PC-3 (cell line): ENCODE measurements around the gene ERAL1. TPM values are rescaled to one million over a fixed set of nuclear protein-coding genes. Genes with fewer than 3 reads are reported as not detected.
A peak's percentile ranks its signal among the peaks of the same experiment; 100 is the strongest.
"Not testable (repeated sequence)": the region's sequence is repeated elsewhere in the genome, so short reads cannot be mapped to it uniquely, and the experiment has no call there.

Experiments used
- ATAC-seq: fragments of 200-7000 bp; cut with Tn5 transposase; 2 replicates; pipeline ENCODE4 v1.9.1; 2020; ENCODE audit warnings: mild to moderate bottlenecking, moderate library complexity
- BruUV-seq: library from RNA; stranded (reverse); fragments of 400-500 nt; replicated peaks from 2 replicates; lab custom pipeline; 2021; lab: Mats Ljungman, UMichigan
- CTCF ChIA-PET: fragments of 300-600 bp; sonication (Branson Sonifier 250); formaldehyde crosslinking; loops from one replicate; lab custom pipeline; 2022; ENCODE audit warnings: antibody characterized with exemption; lab: Charles Lee
- POLR2A ChIA-PET: fragments of 300-600 bp; sonication (Branson Sonifier 250); formaldehyde crosslinking; loops from one replicate; lab custom pipeline; 2022; ENCODE audit warnings: antibody characterized with exemption; ENCODE audit not compliant: unreplicated experiment; lab: Charles Lee
- DNase-seq: peaks from one replicate; pipeline ENCODE4 v3.0.0-alpha.2; 2015
- H2AFZ ChIP-seq: fragments of 300-600 bp; sonication (generic); 2 replicates; pipeline ENCODE4 v1.6.0; 2016; ENCODE audit warnings: antibody characterized with exemption, low read length
- H3F3A ChIP-seq: fragments of 300-600 bp; sonication (generic); one replicate; pipeline ENCODE4 v1.6.0; 2017; ENCODE audit warnings: antibody characterized with exemption, low read length, control low read depth, mild to moderate bottlenecking; ENCODE audit not compliant: unreplicated experiment
- H3K27ac ChIP-seq: fragments of 300-600 bp; sonication (generic); 2 replicates; pipeline ENCODE4 v1.5.1; 2016; ENCODE audit warnings: mild to moderate bottlenecking, low read length
- H3K27me3 ChIP-seq: fragments of 300-600 bp; sonication (generic); 2 replicates; pipeline ENCODE4 v1.6.1; 2016; ENCODE audit warnings: low read length, mixed read lengths
- H3K36me3 ChIP-seq: fragments of 300-600 bp; sonication (generic); 2 replicates; pipeline ENCODE4 v1.6.1; 2016; ENCODE audit warnings: low read depth, mixed run types, low read length, mixed read lengths
- H3K4me1 ChIP-seq: fragments of 300-600 bp; sonication (generic); 2 replicates; pipeline ENCODE4 v1.5.1; 2016; ENCODE audit warnings: low read length; ENCODE audit not compliant: insufficient read depth
- H3K4me2 ChIP-seq: fragments of 300-600 bp; sonication (generic); 2 replicates; pipeline ENCODE4 v1.6.0; 2016; ENCODE audit warnings: low read length
- H3K4me3 ChIP-seq: fragments of 300-600 bp; sonication (generic); 2 replicates; pipeline ENCODE4 v1.5.1; 2016; ENCODE audit warnings: mild to moderate bottlenecking, low read length, mixed read lengths
- H3K79me2 ChIP-seq: fragments of 300-600 bp; sonication (generic); 2 replicates; pipeline ENCODE4 v1.6.1; 2017; ENCODE audit warnings: low read length, mixed read lengths
- H3K9ac ChIP-seq: fragments of 300-600 bp; sonication (generic); 2 replicates; pipeline ENCODE4 v1.6.0; 2016; ENCODE audit warnings: mild to moderate bottlenecking, low read length
- H3K9me2 ChIP-seq: fragments of 300-600 bp; sonication (generic); replicated peaks from 2 replicates; pipeline ENCODE4 v1.6.1; 2016; ENCODE audit warnings: mixed run types, low read length, mixed read lengths
- H3K9me3 ChIP-seq: fragments of 300-600 bp; sonication (generic); 2 replicates; pipeline ENCODE4 v1.6.1; 2016; ENCODE audit warnings: low read length, mixed read lengths
- H4K20me1 ChIP-seq: fragments of 300-600 bp; sonication (generic); 2 replicates; pipeline ENCODE4 v1.6.1; 2016; ENCODE audit warnings: low read length, mixed read lengths
- CTCF ChIP-seq: fragments of 300-600 bp; sonication (generic); conservative IDR thresholded peaks from 2 replicates; pipeline ENCODE4 v1.5.1; 2017; ENCODE audit warnings: antibody characterized with exemption, low read depth, mild to moderate bottlenecking, low read length
- EZH2 ChIP-seq: fragments of 300-600 bp; sonication (generic); IDR thresholded peaks from one replicate; pipeline ENCODE4 v1.6.1; 2017; ENCODE audit warnings: antibody characterized with exemption, mild to moderate bottlenecking, low read length; ENCODE audit not compliant: unreplicated experiment
- EZH2phosphoT487 ChIP-seq: fragments of 300-600 bp; sonication (generic); IDR thresholded peaks from 2 replicates; pipeline ENCODE4 v1.6.1; 2018; ENCODE audit warnings: mild to moderate bottlenecking, antibody characterized with exemption, low read length, borderline replicate concordance
- intact Hi-C: fragments of 100-400 bp; cut with micrococcal nuclease; formaldehyde crosslinking; loops from 2 replicates; pipeline ENCODE4 v1.9.0; 2023
- total RNA-seq: library from RNA; depleted of rRNA; stranded (reverse); fragments of >200 nt; gene quantifications from 2 replicates; pipeline ENCODE4 v1.2.3, GENCODE V29; 2014

ERAL1 gene
- total RNA-seq, 1 experiment from 2014 or later, result 30.5 TPM

GRCh38 chr17:28848667-28849066, 6.1 kb upstream of the ERAL1 start:
- H3K4me1 ChIP-seq, DNase-seq, H3K9me3 ChIP-seq, ATAC-seq, BruUV-seq, H3K79me2 ChIP-seq, H3K36me3 ChIP-seq, POLR2A ChIA-PET, H3K27me3 ChIP-seq, H4K20me1 ChIP-seq, H3F3A ChIP-seq, H3K9ac ChIP-seq, H3K27ac ChIP-seq, H3K9me2 ChIP-seq, H3K4me2 ChIP-seq, H3K4me3 ChIP-seq, H2AFZ ChIP-seq: not testable (repeated sequence)
- intact Hi-C loops, result loop anchor here (10.0 kb wide), 1 partner anchor 56 kb away; the partner anchor contains the start of gene DHRS13
- CTCF ChIA-PET, result interaction anchor here (0.7 kb wide), 1 partner anchor 20 kb away, joined by 3 read pairs; no protein-coding TSS in a partner anchor
- peak; percentile 44 for TF ChIP-seq CTCF

GRCh38 chr17:28849281-28849680, 5.5 kb upstream of the ERAL1 start:
- Histone ChIP-seq H2AFZ (no peak overlapping the region), H3K4me3 (no peak overlapping the region), H3K27ac (no peak overlapping the region), H3K4me2 (no peak overlapping the region), H3K27me3 (no peaks in the 10 kb centered on the region), H3K9ac (no peak overlapping the region), H3K4me1 (0 out of 2 replicates have a peak, but pooled peaks cover 2% of the 10 kb centered on the region), H4K20me1 (no peaks in the 10 kb centered on the region), H3K79me2 (no peaks in the 10 kb centered on the region), H3K9me2 (no peaks in the 10 kb centered on the region), H3K9me3 (no peaks in the 10 kb centered on the region), H3F3A (no peaks in the 10 kb centered on the region), H3K36me3 (no peaks in the 10 kb centered on the region)
- no TSS peak for BruUV-seq
- TF ChIP-seq EZH2phosphoT487, result no peak
- 0 out of 2 replicates have a peak, but pooled peaks have one; percentile 18 for TF ChIP-seq CTCF
- TF ChIP-seq EZH2, result no peak
- CTCF ChIA-PET, result interaction anchor here (0.6 kb wide), 1 partner anchor 41 kb away, joined by 3 read pairs; no protein-coding TSS in a partner anchor
- DNase-seq (no peak), ATAC-seq (0 out of 2 replicates have a peak, but pooled peaks have one; percentile 33)
- intact Hi-C loops, result loop anchor here (10.0 kb wide), 1 partner anchor 56 kb away; the partner anchor contains the start of gene DHRS13
- POLR2A ChIA-PET, result no interaction called here

- Histone ChIP-seq H3K27ac (no peak overlapping the region), H4K20me1 (no peaks in the 10 kb centered on the region), H2AFZ (no peak overlapping the region), H3K79me2 (peaks cover 15% of the 10 kb centered on the region), H3K9me3 (no peaks in the 10 kb centered on the region), H3K9me2 (no peaks in the 10 kb centered on the region), H3K27me3 (no peaks in the 10 kb centered on the region), H3K4me2 (no peak overlapping the region), H3F3A (no peaks in the 10 kb centered on the region), H3K4me1 (0 out of 2 replicates have a peak, but pooled peaks cover 4% of the 10 kb centered on the region), H3K4me3 (no peak overlapping the region), H3K36me3 (no peaks in the 10 kb centered on the region), H3K9ac (no peak overlapping the region)
- no peak for TF ChIP-seq EZH2phosphoT487
- no peak for TF ChIP-seq EZH2
- TF ChIP-seq CTCF, result no peak
- CTCF ChIA-PET, result interaction anchor here (0.7 kb wide), 1 partner anchor 94 kb away, joined by 4 read pairs; no protein-coding TSS in a partner anchor
- POLR2A ChIA-PET, result no interaction called here
- DNase-seq (no peak), ATAC-seq (no peak)
- BruUV-seq, result no TSS peak
- intact Hi-C loops, result no loop called here
Measured at GRCh38 chr17:28853295-28853694, 1.5 kb upstream of the ERAL1 start.
